ENCODE data around the gene PLEKHG3.

Gene PLEKHG3

DNA sequence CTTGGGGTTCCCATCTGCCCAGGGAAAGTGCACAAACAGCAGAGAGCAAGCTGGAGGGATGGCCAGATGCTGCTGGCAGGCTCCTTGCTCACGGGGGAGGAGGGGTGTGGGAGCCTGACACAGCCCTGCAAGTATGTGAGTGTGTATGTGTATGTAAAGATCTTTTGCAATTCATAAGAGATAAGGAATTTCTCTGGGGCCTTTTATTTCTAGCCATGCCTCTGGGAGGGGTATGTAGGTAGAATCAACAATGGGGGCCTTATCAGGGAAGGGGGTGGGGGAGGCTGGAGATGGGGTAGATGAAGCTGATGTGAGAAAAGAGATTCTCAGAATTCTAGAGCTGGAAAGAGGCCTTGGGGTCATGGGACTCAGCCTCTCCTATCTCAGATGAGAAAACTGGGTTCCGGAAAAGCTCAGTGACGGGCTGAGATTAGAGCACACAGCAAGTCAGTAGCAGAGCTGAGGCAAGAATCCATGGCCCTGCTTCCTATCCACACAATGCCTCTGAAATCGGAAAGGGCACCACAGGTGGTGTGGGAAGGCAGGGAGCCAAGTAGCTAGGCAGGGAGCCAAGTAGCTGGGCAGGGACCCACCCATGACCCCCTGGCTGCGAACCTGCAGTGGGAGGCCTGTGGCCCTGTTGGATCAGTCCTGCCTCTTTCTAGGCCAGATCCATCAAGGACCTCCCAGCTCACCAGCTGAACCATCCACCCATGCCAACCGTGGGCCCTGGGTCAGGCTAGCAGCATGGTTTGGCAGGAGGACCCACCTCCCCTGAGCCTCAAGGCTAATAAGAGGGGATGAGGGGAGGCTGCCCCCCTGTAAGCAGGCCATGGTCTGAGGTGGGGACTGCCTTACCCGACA lies 54.7 kb downstream of the PLEKHG3 start:
- no peak for FAIRE-seq
- no peak for DNase-seq (ENCODE audit: insufficient read length, low spot score)
- no peak for TF ChIP-seq POLR2AphosphoS5 (IDR thresholded peaks at IDR 0.05; ENCODE audit: low read depth, low read length)
- TF ChIP-seq TAF1 (IDR thresholded peaks at IDR 0.05; ENCODE audit: low read depth, low read length) = no peak
- TF ChIP-seq POLR2A (IDR thresholded peaks at IDR 0.05; ENCODE audit: low read depth, low read length) = no peak
- TF ChIP-seq SPI1 (IDR thresholded peaks at IDR 0.05; ENCODE audit: low read depth, low read length) = no peak
- TF ChIP-seq PAX5 (IDR thresholded peaks at IDR 0.05; ENCODE audit: insufficient read depth, low read length, severe bottlenecking) = no peak
- no peak for TF ChIP-seq POU2F2 (IDR thresholded peaks at IDR 0.05; ENCODE audit: low read depth, low read length)

DNA sequence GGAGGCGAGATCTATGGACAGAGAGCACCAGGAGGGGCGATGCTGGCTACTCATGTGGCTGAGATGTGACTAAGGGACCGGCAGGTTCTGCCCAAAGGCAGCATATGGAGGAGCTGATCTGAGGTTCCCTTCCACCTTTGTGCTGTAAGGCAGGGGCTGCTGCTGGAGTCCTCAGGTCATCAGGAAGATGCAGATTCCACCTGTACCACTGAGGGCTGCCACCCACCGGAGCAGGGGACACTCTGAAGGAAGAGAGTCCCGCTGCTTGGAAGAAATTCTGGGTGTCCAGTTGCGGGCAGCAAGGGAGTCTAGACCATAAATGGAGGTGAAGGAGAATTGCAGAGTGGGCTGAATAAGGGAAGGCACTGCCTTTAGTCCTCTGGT lies 55.3 kb downstream of the PLEKHG3 start:
- no peak for FAIRE-seq
- TF ChIP-seq POU2F2 (IDR thresholded peaks at IDR 0.05; ENCODE audit: low read depth, low read length) (no peak), POLR2A (IDR thresholded peaks at IDR 0.05; ENCODE audit: low read depth, low read length) (no peak), TAF1 (IDR thresholded peaks at IDR 0.05; ENCODE audit: low read depth, low read length) (no peak), PAX5 (IDR thresholded peaks at IDR 0.05; ENCODE audit: insufficient read depth, low read length, severe bottlenecking) (no peak), SPI1 (IDR thresholded peaks at IDR 0.05; ENCODE audit: low read depth, low read length) (no peak), POLR2AphosphoS5 (IDR thresholded peaks at IDR 0.05; ENCODE audit: low read depth, low read length) (no peak)
- no peak for DNase-seq (ENCODE audit: insufficient read length, low spot score)

DNA sequence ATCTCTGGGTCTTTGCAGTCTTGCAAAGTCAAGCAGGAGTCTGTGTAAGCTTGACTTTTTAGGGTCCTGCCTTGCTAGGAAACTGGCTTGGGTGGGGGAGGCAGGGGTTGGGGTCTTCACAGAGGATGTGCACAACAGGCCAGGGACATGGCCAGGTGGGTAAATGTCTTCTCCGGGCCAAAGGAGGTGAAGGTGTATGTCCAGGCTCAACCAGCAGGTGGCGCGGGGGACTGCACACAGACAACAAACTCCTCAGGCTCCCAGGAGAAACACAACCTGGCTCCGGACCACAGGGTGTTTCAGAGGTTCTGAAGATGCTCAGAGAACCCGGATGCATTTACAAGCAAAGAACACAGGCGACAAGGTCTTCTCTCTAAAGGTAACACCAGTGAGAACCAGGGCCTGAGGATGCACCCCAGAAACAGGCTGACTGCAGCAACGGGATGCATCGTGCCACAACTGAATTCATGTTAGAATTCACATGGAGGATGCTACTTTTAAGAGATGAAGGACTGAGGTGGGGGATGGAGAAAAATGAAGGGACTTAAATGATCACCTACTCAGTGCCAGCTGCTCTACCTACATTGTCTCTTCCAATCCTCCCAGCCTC lies 56.0 kb downstream of the PLEKHG3 start:
- no peak for TF ChIP-seq PAX5 (IDR thresholded peaks at IDR 0.05; ENCODE audit: insufficient read depth, low read length, severe bottlenecking)
- FAIRE-seq (peak; percentile 61), DNase-seq (ENCODE audit: insufficient read length, low spot score) (peak; percentile 70)

DNA sequence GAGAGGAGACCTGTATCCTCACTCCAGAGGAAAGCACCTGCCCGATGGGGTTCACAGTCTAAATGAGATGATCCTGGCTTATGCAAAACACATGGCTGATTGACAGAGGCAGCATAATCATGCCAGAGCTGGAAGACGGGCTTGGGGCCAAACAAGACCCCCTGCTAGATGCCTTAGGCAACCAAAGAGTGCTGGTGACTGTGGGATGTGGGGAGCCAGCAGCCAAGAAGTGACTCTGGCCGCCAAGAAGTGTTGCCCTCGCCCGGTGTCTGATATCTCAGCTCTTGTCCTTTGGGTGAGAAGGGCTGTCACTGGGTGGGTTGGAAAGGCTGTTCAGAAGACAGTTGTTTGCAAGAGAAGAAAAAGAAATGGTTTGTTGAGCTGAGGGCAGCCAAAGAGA lies 56.7 kb downstream of the PLEKHG3 start:
- no peak for FAIRE-seq
- no peak for TF ChIP-seq POLR2AphosphoS5 (IDR thresholded peaks at IDR 0.05; ENCODE audit: low read depth, low read length)
- no peak for TF ChIP-seq POLR2A (IDR thresholded peaks at IDR 0.05; ENCODE audit: low read depth, low read length)
- no peak for TF ChIP-seq TAF1 (IDR thresholded peaks at IDR 0.05; ENCODE audit: low read depth, low read length)
- no peak for DNase-seq (ENCODE audit: insufficient read length, low spot score)

DNA sequence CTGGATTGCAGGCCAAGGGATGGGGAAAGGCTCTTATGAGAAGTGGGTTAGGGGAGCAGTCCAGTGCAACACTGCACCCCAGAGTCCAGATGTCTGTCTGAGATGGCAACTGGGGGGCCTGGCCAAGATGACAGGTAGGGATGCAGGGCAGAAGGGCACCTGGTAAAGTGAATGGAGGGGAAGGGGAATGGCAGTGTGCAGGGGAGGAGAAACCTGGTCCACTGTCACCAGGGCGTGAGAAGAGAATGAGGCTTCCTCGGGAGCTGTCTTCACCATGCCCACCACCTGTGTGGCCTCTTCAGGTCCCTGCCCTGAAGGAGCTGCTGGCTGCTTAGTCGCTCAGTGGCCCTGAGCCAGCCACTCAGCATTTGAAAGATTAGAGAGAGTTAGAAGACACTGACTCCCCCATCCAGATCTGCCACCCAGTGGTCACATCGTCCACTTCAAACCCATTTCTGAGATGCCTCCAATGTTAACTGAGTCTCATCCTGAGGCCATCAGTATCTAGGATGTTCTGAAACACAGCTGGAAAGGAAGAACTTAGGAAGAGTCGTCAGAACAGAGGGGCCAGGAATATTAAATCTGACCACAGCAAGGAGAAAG lies 57.3 kb downstream of the PLEKHG3 start:
- TF ChIP-seq POU2F2 (IDR thresholded peaks at IDR 0.05; ENCODE audit: low read depth, low read length) (no peak), SPI1 (IDR thresholded peaks at IDR 0.05; ENCODE audit: low read depth, low read length) (no peak), PAX5 (IDR thresholded peaks at IDR 0.05; ENCODE audit: insufficient read depth, low read length, severe bottlenecking) (no peak), POLR2AphosphoS5 (IDR thresholded peaks at IDR 0.05; ENCODE audit: low read depth, low read length) (no peak)

DNA sequence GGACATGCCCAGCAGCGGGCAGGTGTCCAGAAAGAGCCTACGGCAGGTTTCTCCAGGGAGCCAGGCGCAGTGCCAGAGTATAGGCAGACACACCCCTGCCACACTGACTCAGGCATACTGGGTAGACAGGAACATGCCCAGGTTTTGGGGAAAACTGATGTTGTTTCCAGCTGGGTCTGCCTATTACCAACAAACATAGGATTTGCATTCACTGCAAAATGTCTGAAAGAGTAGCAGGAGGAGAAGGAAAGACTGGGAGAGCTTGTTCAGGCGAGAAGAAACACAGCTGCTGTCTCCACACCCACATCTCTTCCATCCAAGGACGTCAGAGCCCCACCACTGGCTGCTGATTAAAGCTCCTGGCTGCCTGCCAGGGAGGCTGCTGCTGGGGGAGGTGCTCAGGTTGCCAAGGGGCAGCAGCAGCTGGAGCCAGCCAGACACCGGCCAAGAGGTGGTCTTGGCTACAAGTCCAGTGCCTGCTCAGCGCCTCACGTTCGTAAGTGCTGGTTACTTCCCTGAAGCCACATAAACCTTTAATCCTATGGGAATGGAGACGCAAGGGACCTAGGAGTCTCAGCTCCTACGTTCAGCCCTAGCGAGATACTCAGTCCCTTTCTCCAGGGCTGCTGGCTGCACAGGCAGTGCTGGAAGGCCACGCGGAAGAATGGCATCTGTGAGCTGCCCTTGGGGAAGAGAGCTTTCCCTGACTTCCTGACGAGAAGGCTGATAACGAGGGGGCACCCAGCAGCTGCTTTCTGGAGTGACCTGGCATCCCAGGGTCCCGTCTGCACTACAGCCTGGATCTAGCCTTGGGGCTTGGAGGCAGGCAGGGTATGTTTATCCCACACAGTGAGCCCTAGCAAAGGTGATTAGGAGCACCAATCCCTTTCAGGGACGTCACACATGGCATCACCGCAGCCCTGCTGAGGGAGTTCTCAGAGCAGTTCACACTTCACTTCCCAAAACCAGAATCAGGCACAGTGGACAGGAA lies 58.1 kb downstream of the PLEKHG3 start:
- TF ChIP-seq POLR2AphosphoS5 (IDR thresholded peaks at IDR 0.05; ENCODE audit: low read depth, low read length) (no peak), POU2F2 (IDR thresholded peaks at IDR 0.05; ENCODE audit: low read depth, low read length) (no peak), SPI1 (IDR thresholded peaks at IDR 0.05; ENCODE audit: low read depth, low read length) (no peak), POLR2A (IDR thresholded peaks at IDR 0.05; ENCODE audit: low read depth, low read length) (no peak), TAF1 (IDR thresholded peaks at IDR 0.05; ENCODE audit: low read depth, low read length) (no peak), PAX5 (IDR thresholded peaks at IDR 0.05; ENCODE audit: insufficient read depth, low read length, severe bottlenecking) (no peak)
- FAIRE-seq (no peak), DNase-seq (ENCODE audit: insufficient read length, low spot score) (no peak)

More for the DNA sequence above, 57.3 kb downstream of the PLEKHG3 start:
- no peak for FAIRE-seq
- no peak for DNase-seq (ENCODE audit: insufficient read length, low spot score)

DNA sequence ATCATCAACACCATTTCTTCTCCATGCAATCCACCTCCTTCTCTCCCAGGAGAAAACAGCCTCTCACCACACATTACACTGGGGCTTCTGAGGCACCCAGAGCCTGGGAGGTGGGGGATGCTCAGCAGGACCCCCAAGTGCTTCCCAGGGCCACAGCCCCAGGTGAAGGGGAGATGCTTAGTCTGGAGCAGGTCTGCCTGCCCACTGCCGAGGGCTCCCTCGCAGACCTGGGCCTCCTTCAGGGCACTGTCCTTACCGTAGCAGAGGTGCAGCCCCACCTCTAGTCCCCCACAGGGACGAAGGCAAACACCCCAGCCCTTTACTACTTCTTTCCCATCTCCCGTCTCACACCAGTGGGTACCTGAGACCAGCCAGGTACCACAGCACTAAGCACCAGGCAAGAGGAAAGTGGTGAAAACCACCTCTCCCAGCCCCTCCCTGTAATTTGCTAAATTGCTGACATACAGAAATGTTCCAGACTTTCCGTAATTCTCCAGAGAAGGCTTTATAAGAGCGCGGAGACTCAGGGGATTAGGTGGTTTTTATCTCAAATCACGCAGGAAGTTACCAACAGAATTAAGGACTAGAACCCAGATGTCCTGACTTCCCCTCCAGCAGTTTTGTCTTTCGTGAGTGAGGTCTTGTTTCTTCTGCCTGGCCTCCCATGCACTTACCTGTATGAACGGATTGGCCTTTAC lies 59.0 kb downstream of the PLEKHG3 start:
- no peak for FAIRE-seq

DNA sequence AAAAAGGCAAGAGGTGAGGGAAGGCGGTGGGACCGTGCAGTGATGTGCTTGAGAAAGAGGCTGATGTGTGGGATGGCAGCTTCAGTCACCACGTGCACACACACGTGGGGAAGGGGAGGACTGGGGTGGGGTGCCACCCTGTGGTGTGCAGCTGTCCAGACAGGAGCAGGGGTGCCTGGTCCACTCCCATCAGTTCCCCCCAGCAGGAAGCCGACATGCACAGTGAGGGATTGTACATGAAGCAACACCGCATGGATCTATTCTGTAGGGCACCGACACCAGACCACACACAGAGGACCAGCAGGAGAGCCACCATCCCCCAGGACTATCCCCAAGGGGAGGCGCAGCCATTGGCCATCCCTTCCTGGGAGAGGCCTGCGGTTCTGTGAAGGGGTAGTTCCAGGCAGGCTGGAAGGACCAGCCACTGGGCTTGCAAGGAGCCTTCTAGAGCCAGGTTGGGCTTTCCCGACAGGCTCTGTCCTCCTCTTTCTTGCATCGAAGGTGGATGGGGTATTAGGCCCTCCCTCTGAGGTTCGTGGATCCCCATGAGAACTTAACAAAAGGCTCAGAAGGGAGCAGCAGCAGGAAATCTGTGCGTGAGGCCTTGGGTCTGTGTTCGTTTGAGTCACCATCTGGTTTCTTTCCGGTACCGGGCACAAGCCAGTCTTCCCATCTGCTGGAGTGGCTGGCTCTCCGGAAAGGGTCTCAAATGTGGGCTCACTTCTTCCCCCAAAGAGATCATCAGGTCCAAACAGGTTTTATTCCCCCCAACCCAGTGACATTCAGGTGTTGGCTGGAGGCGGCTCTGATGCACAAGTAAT lies 59.8 kb downstream of the PLEKHG3 start:
- TF ChIP-seq PAX5 (IDR thresholded peaks at IDR 0.05; ENCODE audit: insufficient read depth, low read length, severe bottlenecking) = no peak
- no peak for TF ChIP-seq POLR2A (IDR thresholded peaks at IDR 0.05; ENCODE audit: low read depth, low read length)
- no peak for TF ChIP-seq TAF1 (IDR thresholded peaks at IDR 0.05; ENCODE audit: low read depth, low read length)
- TF ChIP-seq SPI1 (IDR thresholded peaks at IDR 0.05; ENCODE audit: low read depth, low read length) = no peak
- no peak for TF ChIP-seq POU2F2 (IDR thresholded peaks at IDR 0.05; ENCODE audit: low read depth, low read length)
- TF ChIP-seq POLR2AphosphoS5 (IDR thresholded peaks at IDR 0.05; ENCODE audit: low read depth, low read length) = no peak
- peak; percentile 78 for FAIRE-seq
- no peak for DNase-seq (ENCODE audit: insufficient read length, low spot score)

More for the DNA sequence above, 59.0 kb downstream of the PLEKHG3 start:
- TF ChIP-seq TAF1 (IDR thresholded peaks at IDR 0.05; ENCODE audit: low read depth, low read length) (no peak), POLR2AphosphoS5 (IDR thresholded peaks at IDR 0.05; ENCODE audit: low read depth, low read length) (no peak), POU2F2 (IDR thresholded peaks at IDR 0.05; ENCODE audit: low read depth, low read length) (no peak), SPI1 (IDR thresholded peaks at IDR 0.05; ENCODE audit: low read depth, low read length) (no peak), PAX5 (IDR thresholded peaks at IDR 0.05; ENCODE audit: insufficient read depth, low read length, severe bottlenecking) (no peak), POLR2A (IDR thresholded peaks at IDR 0.05; ENCODE audit: low read depth, low read length) (no peak)
- no peak for DNase-seq (ENCODE audit: insufficient read length, low spot score)

All from GM12891 (cell line).